ENCODE data around the gene MIDN. TPM values are rescaled to one million over a fixed set of nuclear protein-coding genes. Genes with fewer than 3 reads are reported as not detected.

Gene MIDN
- total and polyA plus RNA-seq, 12 donors, result 8.6 to 189 (median 59.9) TPM

DNA sequence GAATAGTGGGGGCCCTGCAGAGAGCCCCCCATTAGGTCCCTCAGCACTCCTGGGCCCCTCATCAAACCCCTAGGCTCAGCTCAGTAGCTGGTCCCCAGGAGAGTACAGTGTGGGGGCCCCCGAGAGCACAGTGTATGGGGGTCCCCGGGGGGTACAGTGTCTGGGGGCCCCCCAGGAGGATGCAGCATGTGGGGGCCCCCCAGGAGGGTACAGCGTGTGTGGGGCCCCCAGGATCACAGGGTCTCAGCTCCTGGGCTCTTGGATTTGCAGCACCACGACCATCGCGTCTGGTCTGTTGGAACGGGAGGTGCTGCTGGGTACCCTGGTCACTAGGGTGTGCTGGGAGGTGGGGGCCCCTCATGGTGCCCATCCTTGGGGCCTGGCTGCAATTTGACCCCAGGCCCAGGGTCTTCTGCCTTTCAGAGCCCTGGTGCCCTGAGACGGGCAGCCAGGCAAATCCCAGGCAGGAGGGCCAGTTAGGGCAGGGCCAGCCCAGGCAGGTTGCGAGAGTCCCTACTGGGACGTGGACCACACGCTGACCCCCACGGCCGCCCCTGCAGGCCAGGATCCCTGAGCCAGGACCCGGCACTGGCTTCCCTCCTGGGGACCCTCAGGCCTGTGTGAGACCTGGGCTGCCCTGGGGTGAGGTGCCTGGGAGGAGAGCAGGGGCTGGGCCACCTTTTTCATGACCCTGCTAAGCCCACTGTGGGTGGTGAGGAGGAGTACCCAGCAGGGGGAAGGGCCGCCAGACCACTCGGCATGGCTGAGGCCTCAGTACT is 24.1 kb upstream of the MIDN start:
- no peak overlapping the region for H3K4me3 ChIP-seq
- TF ChIP-seq POLR2A (IDR thresholded peaks at IDR 0.05), result no peak
- TF ChIP-seq, protein P1, sequence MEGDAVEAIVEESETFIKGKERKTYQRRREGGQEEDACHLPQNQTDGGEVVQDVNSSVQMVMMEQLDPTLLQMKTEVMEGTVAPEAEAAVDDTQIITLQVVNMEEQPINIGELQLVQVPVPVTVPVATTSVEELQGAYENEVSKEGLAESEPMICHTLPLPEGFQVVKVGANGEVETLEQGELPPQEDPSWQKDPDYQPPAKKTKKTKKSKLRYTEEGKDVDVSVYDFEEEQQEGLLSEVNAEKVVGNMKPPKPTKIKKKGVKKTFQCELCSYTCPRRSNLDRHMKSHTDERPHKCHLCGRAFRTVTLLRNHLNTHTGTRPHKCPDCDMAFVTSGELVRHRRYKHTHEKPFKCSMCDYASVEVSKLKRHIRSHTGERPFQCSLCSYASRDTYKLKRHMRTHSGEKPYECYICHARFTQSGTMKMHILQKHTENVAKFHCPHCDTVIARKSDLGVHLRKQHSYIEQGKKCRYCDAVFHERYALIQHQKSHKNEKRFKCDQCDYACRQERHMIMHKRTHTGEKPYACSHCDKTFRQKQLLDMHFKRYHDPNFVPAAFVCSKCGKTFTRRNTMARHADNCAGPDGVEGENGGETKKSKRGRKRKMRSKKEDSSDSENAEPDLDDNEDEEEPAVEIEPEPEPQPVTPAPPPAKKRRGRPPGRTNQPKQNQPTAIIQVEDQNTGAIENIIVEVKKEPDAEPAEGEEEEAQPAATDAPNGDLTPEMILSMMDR (IDR thresholded peaks at IDR 0.05), result no peak
- peaks cover 7 to 25% of the 10 kb centered on the region in 2 donors for H3K4me1 ChIP-seq (replicated peaks in 1 of 2)
- H3K27me3 ChIP-seq, result no peaks in the 10 kb centered on the region
- no peak overlapping the region for H3K27ac ChIP-seq
- no peak for DNase-seq
- H3K9me3 ChIP-seq (replicated peaks in 1 of 3), result no peaks in the 10 kb centered on the region
- WGBS, 4 donors, result 93% methylated on average over 16 of the region's 16 CpGs; no CpG with 5 or more reads in 2 of the 4 donors
- H3K36me3 ChIP-seq (replicated peaks in 1 of 2), result peaks cover 0 to 79% of the 10 kb centered on the region in 2 donors
- intact Hi-C loops (cut with DNase I), result no loop called here

DNA sequence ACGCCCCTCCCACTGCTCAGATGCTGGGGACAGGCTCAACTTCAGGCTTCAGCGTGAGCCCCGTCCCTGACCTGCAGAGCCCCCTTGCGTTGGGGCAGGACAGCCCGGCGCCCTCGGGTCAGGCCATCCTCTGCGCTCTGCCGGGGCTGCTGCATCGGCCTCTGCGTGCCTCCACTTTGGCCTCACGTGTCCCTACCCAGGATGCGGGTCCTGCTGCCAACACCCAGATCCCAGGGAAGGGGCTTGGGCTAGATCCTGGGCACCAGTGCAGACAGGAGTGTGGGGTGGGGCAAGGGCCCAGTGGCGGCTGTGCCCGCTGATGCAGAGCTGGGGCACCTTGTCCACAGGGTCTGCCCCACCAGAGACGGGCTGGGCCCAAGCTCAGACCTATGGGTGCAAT is 23.5 kb upstream of the MIDN start:
- peaks cover 7 to 25% of the 10 kb centered on the region in 2 donors for H3K4me1 ChIP-seq (replicated peaks in 1 of 2)
- DNase-seq, result no peak
- no peak for TF ChIP-seq POLR2A (IDR thresholded peaks at IDR 0.05)
- TF ChIP-seq, protein P1 (IDR thresholded peaks at IDR 0.05), result no peak
- no peaks in the 10 kb centered on the region for H3K27me3 ChIP-seq
- H3K27ac ChIP-seq, result no peak overlapping the region
- 88 to 92% (median 89%) methylated on average over 4 to 16 of the region's 16 CpGs for WGBS, 4 donors
- intact Hi-C loops (cut with DNase I), result no loop called here
- no peak overlapping the region for H3K4me3 ChIP-seq
- H3K9me3 ChIP-seq (replicated peaks in 1 of 3), result no peaks in the 10 kb centered on the region
- H3K36me3 ChIP-seq (replicated peaks in 1 of 2), result peaks cover 0 to 78% of the 10 kb centered on the region in 2 donors

DNA sequence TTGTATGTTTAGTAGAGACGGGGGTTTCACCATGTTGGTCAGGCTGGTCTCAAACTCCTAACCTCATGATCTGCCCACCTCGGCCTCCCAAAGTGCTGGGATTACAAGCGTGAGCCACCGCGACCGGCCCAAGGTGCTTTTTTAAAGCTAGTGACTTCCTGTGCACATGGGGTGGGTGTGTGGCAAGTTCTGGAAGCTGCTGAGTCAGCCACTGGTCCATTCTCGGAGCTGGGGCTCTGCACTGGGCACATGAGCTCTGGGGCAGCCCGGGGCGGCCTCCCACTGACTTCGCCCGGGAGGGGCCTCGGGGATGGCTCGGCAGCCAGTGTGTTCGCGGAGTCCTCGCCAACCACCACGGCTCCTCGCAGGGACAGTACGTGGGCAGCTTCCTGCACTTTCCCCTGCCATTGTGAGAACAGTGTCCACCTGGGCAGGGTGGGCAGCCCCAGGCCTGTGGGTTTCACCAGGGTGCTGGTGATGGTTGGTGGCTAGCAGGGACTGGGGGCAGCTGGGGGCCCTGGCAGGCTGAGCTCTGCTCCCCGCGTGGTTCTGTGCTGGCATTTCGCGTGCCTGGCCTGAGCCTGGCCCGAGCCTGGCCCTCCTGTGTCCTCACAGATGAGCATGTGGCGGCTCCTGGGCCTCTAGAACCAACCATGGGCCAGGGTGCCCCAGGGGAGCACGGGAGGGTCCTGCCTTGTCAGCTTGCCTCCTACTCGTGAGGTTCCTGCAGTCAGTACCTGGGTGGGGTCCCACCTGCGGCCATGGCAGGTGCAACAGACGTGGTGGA is 22.8 kb upstream of the MIDN start:
- no peak overlapping the region for H3K27ac ChIP-seq
- no peak overlapping the region for H3K4me3 ChIP-seq
- whole genome bisulfite sequencing, 4 donors, result 82 to 100% (median 89%) methylated on average over 1 to 29 of the region's 29 CpGs
- H3K36me3 ChIP-seq (replicated peaks in 1 of 2), result peaks cover 0 to 70% of the 10 kb centered on the region in 2 donors
- DNase-seq, result no peak
- no peak for TF ChIP-seq POLR2A (IDR thresholded peaks at IDR 0.05)
- TF ChIP-seq, protein P1 (IDR thresholded peaks at IDR 0.05), result no peak
- H3K4me1 ChIP-seq (replicated peaks in 1 of 2), result peaks cover 7 to 25% of the 10 kb centered on the region in 2 donors
- no peaks in the 10 kb centered on the region for H3K27me3 ChIP-seq
- H3K9me3 ChIP-seq (replicated peaks in 1 of 3), result no peaks in the 10 kb centered on the region
- intact Hi-C loops (cut with DNase I), result no loop called here

DNA sequence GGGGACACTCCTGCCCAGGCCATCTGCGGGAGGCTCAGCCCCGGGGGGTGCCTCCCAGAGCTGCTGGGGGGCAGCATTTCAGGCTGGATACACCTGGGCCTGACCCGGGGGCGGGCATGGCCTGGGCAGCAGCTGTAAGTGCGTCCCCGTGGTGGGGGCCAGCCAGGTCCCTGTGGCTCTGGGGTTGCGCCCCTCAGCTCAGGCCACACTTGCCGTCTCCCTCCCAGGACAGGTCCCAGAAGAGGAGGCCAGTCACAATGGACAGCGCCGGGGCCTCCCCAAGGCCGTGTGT is 22.2 kb upstream of the MIDN start:
- intact Hi-C loops (cut with DNase I), result no loop called here
- Histone ChIP-seq H3K9me3 (replicated peaks in 1 of 3) (no peaks in the 10 kb centered on the region), H3K27me3 (no peaks in the 10 kb centered on the region), H3K27ac (no peak overlapping the region), H3K4me3 (no peak overlapping the region), H3K36me3 (replicated peaks in 1 of 2) (peaks cover 0 to 65% of the 10 kb centered on the region in 2 donors), H3K4me1 (replicated peaks in 1 of 2) (peaks cover 7 to 25% of the 10 kb centered on the region in 2 donors)
- TF ChIP-seq, protein P1 (IDR thresholded peaks at IDR 0.05), result no peak
- TF ChIP-seq POLR2A (IDR thresholded peaks at IDR 0.05), result no peak
- 91 to 93% methylated on average over 11 of the region's 11 CpGs; no CpG with 5 or more reads in 2 of the 4 donors for WGBS, 4 donors
- no peak for DNase-seq

Measured in adrenal gland (tissue), 12 donors.